ENCODE data around the gene STAMBPL1. TPM values are rescaled to one million over a fixed set of nuclear protein-coding genes. Genes with fewer than 3 reads are reported as not detected.

Gene STAMBPL1
- polyA plus RNA-seq, 1 donor from 2014 or later = 21.9 TPM

DNA sequence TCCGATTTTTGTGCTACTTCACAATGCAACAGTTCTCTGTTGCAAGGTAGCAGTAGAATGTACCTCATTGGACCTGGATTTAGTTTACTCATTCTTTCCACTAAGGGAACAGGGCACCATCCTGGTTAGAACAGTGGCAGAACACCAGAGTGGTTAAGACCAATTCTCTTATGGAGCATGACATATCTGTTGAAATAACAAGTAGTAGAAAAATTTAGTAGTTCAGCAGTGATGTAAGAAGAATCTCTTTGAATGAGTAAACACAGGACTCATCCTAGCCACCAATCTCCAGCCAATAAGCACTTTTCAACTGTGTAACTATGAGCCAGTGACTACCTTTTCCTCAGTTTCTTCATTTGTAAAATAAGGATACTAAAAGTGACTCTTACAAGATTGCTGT lies 30.8 kb upstream of the STAMBPL1 start:
- no peaks in the 10 kb centered on the region for H3K79me2 ChIP-seq (replicated peaks; ENCODE audit: insufficient read depth, low read length)
- no peak overlapping the region for H2AFZ ChIP-seq (ENCODE audit: low read depth, low read length)
- H3K9me2 ChIP-seq (ENCODE audit: insufficient read depth, low read length) = no peaks in the 10 kb centered on the region
- H3K27ac ChIP-seq (ENCODE audit: low read length) = no peak overlapping the region
- H3K9ac ChIP-seq (ENCODE audit: low read length) = no peak overlapping the region
- H3K4me2 ChIP-seq (ENCODE audit: low read length) = no peak overlapping the region
- H4K20me1 ChIP-seq (ENCODE audit: insufficient read depth) = no peaks in the 10 kb centered on the region
- H3K4me3 ChIP-seq (ENCODE audit: low read length) = no peak overlapping the region
- H3K27me3 ChIP-seq (ENCODE audit: insufficient read depth, low read depth, low read length) = no peaks in the 10 kb centered on the region
- H3K9me3 ChIP-seq (ENCODE audit: low read length) = no peaks in the 10 kb centered on the region
- no peaks in the 10 kb centered on the region for H3F3A ChIP-seq (ENCODE audit: insufficient read depth, low read length, poor library complexity, severe bottlenecking)
- no peaks in the 10 kb centered on the region for H3K36me3 ChIP-seq (ENCODE audit: insufficient read depth, low read length)
- TF ChIP-seq SMC3 (conservative IDR thresholded peaks at IDR 0.05; ENCODE audit: poor library complexity) (no peak), EZH2 (IDR thresholded peaks at IDR 0.05; ENCODE audit: borderline replicate concordance, insufficient read depth, low read length, poor library complexity, severe bottlenecking) (no peak), POLR2AphosphoS5 (IDR thresholded peaks at IDR 0.05) (no peak)

DNA sequence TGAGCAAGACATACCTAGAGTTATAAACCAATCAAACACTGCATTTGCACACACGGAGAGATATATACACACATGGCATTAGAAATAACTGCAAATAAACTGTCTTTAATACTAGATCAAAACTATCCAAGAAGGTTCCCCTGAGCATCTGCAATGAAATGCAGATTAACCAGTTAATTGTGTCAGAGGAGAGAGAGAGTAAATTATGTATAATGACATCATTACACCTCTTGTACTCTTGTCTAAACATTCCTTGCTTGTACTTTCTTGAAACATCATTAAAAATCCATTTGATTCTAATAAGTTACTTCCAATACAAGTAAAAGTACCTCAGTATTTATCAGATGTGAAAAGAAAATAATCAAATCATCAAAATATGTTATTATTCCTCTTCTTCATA lies 29.3 kb upstream of the STAMBPL1 start:
- Histone ChIP-seq H4K20me1 (ENCODE audit: insufficient read depth) (no peaks in the 10 kb centered on the region), H3K27ac (ENCODE audit: low read length) (no peak overlapping the region), H3K9ac (ENCODE audit: low read length) (no peak overlapping the region), H3K79me2 (replicated peaks; ENCODE audit: insufficient read depth, low read length) (no peaks in the 10 kb centered on the region), H3F3A (ENCODE audit: insufficient read depth, low read length, poor library complexity, severe bottlenecking) (no peaks in the 10 kb centered on the region), H2AFZ (ENCODE audit: low read depth, low read length) (no peak overlapping the region), H3K4me3 (ENCODE audit: low read length) (no peak overlapping the region), H3K27me3 (ENCODE audit: insufficient read depth, low read depth, low read length) (no peaks in the 10 kb centered on the region), H3K36me3 (ENCODE audit: insufficient read depth, low read length) (no peaks in the 10 kb centered on the region), H3K4me2 (ENCODE audit: low read length) (no peak overlapping the region), H3K9me3 (ENCODE audit: low read length) (no peaks in the 10 kb centered on the region), H3K9me2 (ENCODE audit: insufficient read depth, low read length) (no peaks in the 10 kb centered on the region)
- TF ChIP-seq EP300 (conservative IDR thresholded peaks at IDR 0.05; ENCODE audit: poor library complexity, severe bottlenecking) = no peak

GRCh38 chr10:88851706-88852105 lies 28.3 kb upstream of the STAMBPL1 start, which contains the start of gene ANKRD22:
Gene ANKRD22 (minus strand): TSS chr10:88851844. CDS start chr10:88851607, 237 bp downstream.
- no peaks in the 10 kb centered on the region for H3F3A ChIP-seq (ENCODE audit: insufficient read depth, low read length, poor library complexity, severe bottlenecking)
- H3K9me2 ChIP-seq (ENCODE audit: insufficient read depth, low read length) = no peaks in the 10 kb centered on the region
- no peak within 1 kb of the TSS for H3K4me3 ChIP-seq (ENCODE audit: low read length)
- no peaks in the 10 kb centered on the region for H3K9me3 ChIP-seq (ENCODE audit: low read length)
- TF ChIP-seq MXI1 (conservative IDR thresholded peaks at IDR 0.05; ENCODE audit: poor library complexity, severe bottlenecking) (no peak), EP300 (conservative IDR thresholded peaks at IDR 0.05; ENCODE audit: poor library complexity, severe bottlenecking) (no peak), REST (IDR thresholded peaks at IDR 0.05; ENCODE audit: borderline replicate concordance) (no peak), EZH2 (IDR thresholded peaks at IDR 0.05; ENCODE audit: borderline replicate concordance, insufficient read depth, low read length, poor library complexity, severe bottlenecking) (no peak), RAD21 (conservative IDR thresholded peaks at IDR 0.05) (no peak), SMC3 (conservative IDR thresholded peaks at IDR 0.05; ENCODE audit: poor library complexity) (no peak), TAF1 (IDR thresholded peaks at IDR 0.05; ENCODE audit: low read depth) (no peak), POLR2AphosphoS5 (IDR thresholded peaks at IDR 0.05) (no peak)
- TF ChIP-seq, protein P1, sequence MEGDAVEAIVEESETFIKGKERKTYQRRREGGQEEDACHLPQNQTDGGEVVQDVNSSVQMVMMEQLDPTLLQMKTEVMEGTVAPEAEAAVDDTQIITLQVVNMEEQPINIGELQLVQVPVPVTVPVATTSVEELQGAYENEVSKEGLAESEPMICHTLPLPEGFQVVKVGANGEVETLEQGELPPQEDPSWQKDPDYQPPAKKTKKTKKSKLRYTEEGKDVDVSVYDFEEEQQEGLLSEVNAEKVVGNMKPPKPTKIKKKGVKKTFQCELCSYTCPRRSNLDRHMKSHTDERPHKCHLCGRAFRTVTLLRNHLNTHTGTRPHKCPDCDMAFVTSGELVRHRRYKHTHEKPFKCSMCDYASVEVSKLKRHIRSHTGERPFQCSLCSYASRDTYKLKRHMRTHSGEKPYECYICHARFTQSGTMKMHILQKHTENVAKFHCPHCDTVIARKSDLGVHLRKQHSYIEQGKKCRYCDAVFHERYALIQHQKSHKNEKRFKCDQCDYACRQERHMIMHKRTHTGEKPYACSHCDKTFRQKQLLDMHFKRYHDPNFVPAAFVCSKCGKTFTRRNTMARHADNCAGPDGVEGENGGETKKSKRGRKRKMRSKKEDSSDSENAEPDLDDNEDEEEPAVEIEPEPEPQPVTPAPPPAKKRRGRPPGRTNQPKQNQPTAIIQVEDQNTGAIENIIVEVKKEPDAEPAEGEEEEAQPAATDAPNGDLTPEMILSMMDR (IDR thresholded peaks at IDR 0.05; ENCODE audit: poor library complexity, severe bottlenecking) = no peak
- no peak within 1 kb of the TSS for H3K9ac ChIP-seq (ENCODE audit: low read length)
- H3K4me2 ChIP-seq (ENCODE audit: low read length) = no peak within 1 kb of the TSS
- no peaks in the 10 kb centered on the region for H3K36me3 ChIP-seq (ENCODE audit: insufficient read depth, low read length)
- H3K79me2 ChIP-seq (replicated peaks; ENCODE audit: insufficient read depth, low read length) = no peaks in the 10 kb centered on the region
- H2AFZ ChIP-seq (ENCODE audit: low read depth, low read length) = no peak within 1 kb of the TSS
- H3K27ac ChIP-seq (ENCODE audit: low read length) = no peak within 1 kb of the TSS
- no peaks in the 10 kb centered on the region for H4K20me1 ChIP-seq (ENCODE audit: insufficient read depth)
- H3K27me3 ChIP-seq (ENCODE audit: insufficient read depth, low read depth, low read length) = no peaks in the 10 kb centered on the region

Data from neural cell (in vitro differentiated cells).